Suppressor macrophage (primary cell): ENCODE data around the gene CES4A.
A peak's percentile ranks its signal among the peaks of the same experiment; 100 is the strongest.
"Not testable (repeated sequence)": the region's sequence is repeated elsewhere in the genome, so short reads cannot be mapped to it uniquely, and the experiment has no call there.

Source experiments
- DNase-seq, 4 experiments: peaks; one replicate each; pipeline ENCODE4 v3.0.0-alpha.2; 2020 to 2022
- total RNA-seq, 17 experiments: gene quantifications; one replicate each; lab custom pipeline; 2026; ENCODE audit warnings: mixed read lengths in 6 of 17, inconsistent platforms in 3 of 17; lab: John Stamatoyannopoulos, UW

The CES4A gene
- total RNA-seq, result 0.64 to 4.3 (median 2.1) reads per million in 17 experiments

GRCh38 chr16:66988197-66988788, at the start of gene CES4A:
Gene CES4A (plus strand): TSS chr16:66988589. CDS start chr16:66988773, 184 bp downstream.
- DNase-seq, result no peak

- DNase-seq, result no peak
These were observed 49.0 kb upstream of the CES4A start for GRCh38 chr16:66939366-66939765.

- no peak for DNase-seq
These were observed 48.2 kb upstream of the CES4A start for GRCh38 chr16:66940236-66940635.

DNA sequence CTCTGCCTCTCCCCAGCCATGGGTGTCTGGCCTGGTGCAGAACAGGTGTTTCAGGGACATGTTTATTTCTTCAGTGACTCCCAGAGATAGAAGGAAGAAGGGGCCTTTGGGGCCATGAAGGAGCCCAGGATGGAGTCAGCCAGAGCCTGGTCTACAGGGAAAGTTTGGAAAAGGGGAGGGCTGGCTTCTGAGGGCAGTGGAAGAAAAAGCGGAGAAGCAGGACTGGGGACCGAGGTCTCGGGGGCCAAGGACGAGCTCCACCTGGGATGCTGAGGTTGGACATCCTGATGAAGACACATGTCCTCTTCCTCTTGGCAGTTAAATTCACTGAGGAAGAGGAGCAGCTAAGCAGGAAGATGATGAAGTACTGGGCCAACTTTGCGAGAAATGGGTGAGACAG, 45.4 kb upstream of the CES4A start:
- DNase-seq, result no peak

- DNase-seq, result no peak
These were observed 44.8 kb upstream of the CES4A start for GRCh38 chr16:66943426-66944053.

- DNase-seq, result no peak
These were observed 44.3 kb upstream of the CES4A start for GRCh38 chr16:66944054-66944441.

DNA sequence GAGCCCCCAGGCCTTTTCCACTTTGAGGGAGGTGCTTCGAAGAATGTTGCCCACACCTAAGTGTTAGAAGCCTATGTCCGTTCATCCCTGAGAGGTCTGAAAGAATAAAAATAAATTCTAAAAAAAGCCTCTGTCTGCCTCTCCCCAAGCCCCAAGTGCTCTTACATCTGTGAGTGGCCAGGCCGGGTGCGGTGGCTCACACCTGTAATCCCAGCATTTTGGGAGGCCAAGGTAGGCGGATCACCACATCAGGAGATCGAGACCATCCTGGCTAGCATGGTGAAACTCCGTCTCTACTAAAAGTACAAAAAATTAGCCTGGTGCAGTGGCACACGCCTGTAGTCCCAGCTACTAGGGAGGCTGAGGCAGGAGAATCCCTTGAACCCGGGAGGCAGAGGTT, 43.4 kb upstream of the CES4A start:
- DNase-seq, result not testable (repeated sequence)

- DNase-seq, result no peak
These were observed 42.5 kb upstream of the CES4A start for GRCh38 chr16:66945939-66946338.

DNA sequence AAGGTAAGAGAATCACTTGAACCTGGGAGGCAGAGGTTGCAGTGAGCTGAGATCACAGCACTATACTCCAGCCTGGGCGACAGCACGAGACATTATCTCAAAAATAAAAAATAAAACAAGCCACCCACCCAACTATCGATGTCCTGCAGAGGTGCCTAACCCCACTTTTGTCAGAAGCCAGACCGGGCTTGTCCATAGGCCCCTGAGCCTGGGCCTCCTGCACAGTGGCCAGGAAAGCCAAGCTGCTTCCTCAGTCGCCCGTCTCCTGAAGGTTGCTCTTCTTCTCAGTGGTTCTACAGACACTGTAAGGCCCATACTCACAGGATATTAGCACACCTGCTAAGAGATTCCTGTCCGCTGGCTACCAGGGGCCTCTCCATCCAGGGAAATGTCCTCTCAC, 41.8 kb upstream of the CES4A start:
- no peak for DNase-seq

- DNase-seq, result no peak
These were observed 41.5 kb upstream of the CES4A start for GRCh38 chr16:66946974-66947301.

GRCh38 chr16:66947302-66948065, 40.9 kb upstream of the CES4A start:
- DNase-seq, result peak; percentile 88 to 94 (median 90)

DNA sequence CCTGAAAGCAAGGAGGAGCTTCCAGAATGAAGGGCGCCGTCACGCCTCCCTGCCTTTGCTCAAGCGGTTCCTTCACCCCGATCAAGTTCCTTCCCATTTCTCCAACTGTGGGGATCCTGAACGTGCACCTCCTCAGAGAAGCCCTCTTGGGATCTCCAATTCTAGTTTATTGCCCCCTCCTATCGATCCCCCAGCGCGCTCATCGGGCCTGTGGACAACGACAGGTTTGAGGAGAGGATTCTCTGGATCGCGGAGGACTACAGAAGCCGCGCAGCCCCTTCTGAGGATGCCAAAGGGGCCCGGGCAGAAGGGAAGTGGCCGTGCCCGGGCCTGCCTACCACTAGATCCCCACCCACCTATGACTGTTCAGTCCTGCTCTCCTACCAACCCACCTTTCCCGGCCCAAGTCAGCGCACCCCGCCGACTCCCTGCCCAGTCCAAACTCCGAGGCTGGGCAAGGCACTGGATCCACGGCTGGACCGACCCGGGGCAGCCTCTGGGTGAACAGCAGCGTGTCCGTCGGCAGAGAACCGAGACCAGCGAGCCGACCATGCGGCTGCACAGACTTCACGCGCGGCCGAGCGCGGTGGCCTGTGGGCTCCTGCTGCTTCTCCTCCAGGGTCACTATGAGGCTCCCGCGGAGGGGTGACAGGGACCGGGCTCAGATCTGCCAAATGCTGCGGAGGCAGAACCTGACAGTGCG, 40.1 kb upstream of the CES4A start:
- DNase-seq, result peak in 2 of 4 experiments; percentile 42 to 51

- DNase-seq, result no peak
These were observed 39.6 kb upstream of the CES4A start for GRCh38 chr16:66948837-66949225.

GRCh38 chr16:66949472-66949871, 38.9 kb upstream of the CES4A start:
- DNase-seq, result no peak

DNA sequence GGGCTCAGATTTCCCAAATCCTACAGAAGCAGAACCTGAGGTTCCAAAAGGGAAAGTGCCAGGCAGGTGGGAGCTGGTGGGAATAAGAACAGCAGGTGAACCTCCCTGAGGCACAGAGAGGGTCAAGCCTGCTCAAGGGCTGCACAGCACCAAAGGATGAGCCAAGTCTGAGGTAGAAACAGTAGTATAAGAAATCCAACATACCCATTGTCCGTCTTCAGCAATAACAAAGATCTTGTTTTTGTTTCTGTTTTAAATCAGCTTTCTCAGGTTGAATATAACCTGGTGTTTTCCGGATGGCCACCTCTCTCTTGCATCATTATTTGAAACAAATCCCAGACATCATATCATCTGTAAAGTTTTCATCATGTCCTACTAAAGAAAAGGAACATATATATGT, 38.0 kb upstream of the CES4A start:
- DNase-seq, result no peak

DNA sequence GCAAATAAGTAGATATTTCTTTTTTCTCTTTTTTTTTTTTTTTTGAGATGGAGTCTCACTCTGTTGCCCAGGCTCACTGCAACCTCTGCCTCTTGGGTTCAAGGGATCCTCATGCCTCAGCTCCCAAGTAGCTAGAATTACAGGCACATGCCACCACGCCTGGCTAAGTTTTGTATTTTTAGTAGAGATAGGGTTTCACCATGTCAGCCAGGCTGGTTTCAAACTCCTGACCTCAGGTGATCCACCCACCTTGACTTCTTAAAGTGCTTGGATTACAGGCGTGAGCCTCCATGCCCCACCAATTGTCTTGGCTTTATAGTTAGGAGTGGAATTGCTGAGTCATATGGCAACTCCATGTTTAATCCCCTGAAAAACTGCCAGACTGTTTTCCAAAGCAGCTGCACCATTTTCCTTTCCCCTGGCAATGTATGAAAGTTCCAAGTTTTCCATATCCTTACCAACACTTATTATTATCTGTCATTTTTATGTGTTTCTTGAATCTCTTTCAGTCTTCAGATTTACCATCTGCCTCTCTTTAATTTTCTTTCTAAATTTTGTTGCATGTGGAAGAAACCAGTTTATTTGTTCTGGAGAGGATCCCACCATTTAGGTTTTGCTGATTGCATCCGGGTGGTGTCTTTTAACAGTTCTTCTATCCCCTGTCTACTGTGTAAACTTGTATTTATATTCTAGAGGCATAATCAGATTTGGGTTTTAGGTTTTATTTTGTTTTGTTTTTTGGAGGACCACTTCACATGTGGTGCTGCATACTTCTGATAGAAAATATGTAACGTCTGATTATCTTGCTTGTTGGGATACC, 37.2 kb upstream of the CES4A start:
- DNase-seq, result no peak

GRCh38 chr16:66952430-66953110, 35.8 kb upstream of the CES4A start:
- DNase-seq, result no peak

DNA sequence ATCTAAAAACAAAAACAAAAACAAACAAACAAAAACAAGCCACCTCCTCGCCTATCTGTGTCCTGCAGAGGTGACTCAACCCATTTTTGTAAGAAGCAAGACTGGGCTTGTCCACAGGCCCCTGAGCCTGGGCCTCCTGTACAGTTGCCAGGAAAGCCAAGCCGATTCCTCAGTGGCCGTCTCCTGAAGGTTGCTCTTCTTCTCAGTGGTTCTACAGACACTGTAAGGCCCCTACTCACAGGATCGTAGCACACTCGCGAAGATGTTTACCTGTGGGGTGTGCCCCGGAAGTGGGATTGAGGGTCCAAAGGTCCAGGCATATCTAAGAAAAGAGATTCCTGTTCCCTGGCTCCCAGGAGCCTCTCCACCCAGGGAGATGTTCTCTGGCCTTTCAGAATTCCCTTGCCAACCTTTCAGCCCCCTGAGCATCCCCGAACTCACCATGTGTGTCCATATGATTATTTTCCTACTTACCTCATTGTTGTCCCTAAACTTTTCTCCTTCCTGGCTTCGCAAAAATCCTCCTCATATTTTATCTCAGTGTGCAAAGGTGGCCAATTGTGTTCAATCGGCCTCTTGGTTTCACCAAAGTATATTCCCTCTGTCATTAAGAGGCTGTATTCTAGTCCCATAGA, 34.8 kb upstream of the CES4A start:
- DNase-seq, result no peak

GRCh38 chr16:66954097-66954659, 34.2 kb upstream of the CES4A start:
- DNase-seq, result peak; percentile 80 to 88 (median 86)

GRCh38 chr16:66955363-66956153, 32.8 kb upstream of the CES4A start:
- DNase-seq, result not testable (repeated sequence)
